Neuronal stem cell (in vitro differentiated cells): ENCODE data around the gene FAM210B.

Experiments used
- DNase-seq: peaks from one replicate; pipeline ENCODE4 v3.0.0-alpha.2; 2013; ENCODE audit warnings: low spot score
- H2AFZ ChIP-seq: one replicate; pipeline ENCODE4 v1.6.1; 2013; ENCODE audit warnings: mild to moderate bottlenecking, low read length, inconsistent platforms
- H2AK5ac ChIP-seq: 2 replicates; pipeline ENCODE4 v1.6.1; 2013; ENCODE audit warnings: low read depth, mild to moderate bottlenecking, inconsistent platforms, low read length, moderate library complexity, mixed read lengths
- H2BK120ac ChIP-seq: 2 replicates; pipeline ENCODE4 v1.6.1; 2013; ENCODE audit warnings: low read depth, mild to moderate bottlenecking, inconsistent platforms, low read length, moderate library complexity, mixed read lengths
- H2BK12ac ChIP-seq: one replicate; pipeline ENCODE4 v1.6.1; 2013; ENCODE audit warnings: low read length, inconsistent platforms
- H2BK15ac ChIP-seq: 2 replicates; pipeline ENCODE4 v1.6.1; 2013; ENCODE audit warnings: mild to moderate bottlenecking, low read length, inconsistent platforms, mixed read lengths
- H2BK5ac ChIP-seq: one replicate; pipeline ENCODE4 v1.6.1; 2013; ENCODE audit warnings: inconsistent platforms, mild to moderate bottlenecking, low read length, moderate library complexity
- H3K14ac ChIP-seq: one replicate; pipeline ENCODE4 v1.6.1; 2013; ENCODE audit warnings: low read length, inconsistent platforms
- H3K18ac ChIP-seq: 2 replicates; pipeline ENCODE4 v1.6.1; 2013; ENCODE audit warnings: low read length, inconsistent platforms
- H3K23ac ChIP-seq: 2 replicates; pipeline ENCODE4 v1.6.1; 2013; ENCODE audit warnings: low read depth, mild to moderate bottlenecking, mixed read lengths, low read length, inconsistent platforms; ENCODE audit not compliant: poor library complexity
- H3K27ac ChIP-seq: replicated peaks from 3 replicates; pipeline ENCODE4 v1.5.1; 2013; ENCODE audit warnings: low read length, inconsistent platforms
- H3K27me3 ChIP-seq, 3 experiments: 2 replicates each; pipeline ENCODE4 v1.6.1; 2013; ENCODE audit warnings: low read length in 3 of 3, mild to moderate bottlenecking in 2 of 3, inconsistent platforms in 1 of 3, low read depth in 1 of 3, mixed read lengths in 1 of 3, moderate library complexity in 1 of 3; ENCODE audit not compliant: control insufficient read depth in 3 of 3, insufficient read depth in 3 of 3
- H3K36me3 ChIP-seq, 2 donors: replicated peaks in 1 of 2; 2 replicates each; pipeline ENCODE4 v1.6.1; 2013; ENCODE audit warnings: low read length in 2 of 2; ENCODE audit not compliant: control insufficient read depth in 2 of 2, insufficient read depth in 2 of 2
- H3K4ac ChIP-seq: 2 replicates; pipeline ENCODE4 v1.6.1; 2013; ENCODE audit warnings: inconsistent platforms, mild to moderate bottlenecking, low read length, moderate library complexity
- H3K4me1 ChIP-seq, 2 donors: 1 replicate in 1 of 2; 2 replicates in 1 of 2; pipeline ENCODE4 v1.6.1; 2013; ENCODE audit warnings: low read length in 2 of 2, low read depth in 1 of 2; ENCODE audit not compliant: control insufficient read depth in 2 of 2, insufficient read depth in 1 of 2
- H3K4me2 ChIP-seq: one replicate; pipeline ENCODE4 v1.6.1; 2013; ENCODE audit warnings: mild to moderate bottlenecking, low read length, inconsistent platforms; ENCODE audit not compliant: insufficient read depth, poor library complexity, severe bottlenecking
- H3K4me3 ChIP-seq, 2 donors: 2 replicates each; pipeline ENCODE4 v1.5.1; 2013; ENCODE audit warnings: low read length in 2 of 2, mild to moderate bottlenecking in 2 of 2, inconsistent platforms in 1 of 2, moderate library complexity in 1 of 2
- H3K79me1 ChIP-seq: one replicate; pipeline ENCODE4 v1.6.1; 2013; ENCODE audit warnings: low read depth, mild to moderate bottlenecking, inconsistent platforms, low read length, moderate library complexity
- H3K9ac ChIP-seq: one replicate; pipeline ENCODE4 v1.6.1; 2013; ENCODE audit warnings: mild to moderate bottlenecking, low read depth, low read length, inconsistent platforms; ENCODE audit not compliant: poor library complexity
- H3K9me3 ChIP-seq, 2 donors: replicated peaks in 1 of 2; 2 replicates each; pipeline versions ENCODE3 to v1.6.1; 2013; ENCODE audit warnings: low read length in 2 of 2, mild to moderate bottlenecking in 2 of 2, inconsistent platforms in 1 of 2, low read depth in 1 of 2, mixed read lengths in 1 of 2, moderate library complexity in 1 of 2; ENCODE audit not compliant: control insufficient read depth in 2 of 2, insufficient read depth in 1 of 2
- H4K8ac ChIP-seq: one replicate; pipeline ENCODE4 v1.6.1; 2013; ENCODE audit warnings: low read depth, mild to moderate bottlenecking, inconsistent platforms, low read length, moderate library complexity
- H4K91ac ChIP-seq: one replicate; pipeline ENCODE4 v1.6.1; 2013; ENCODE audit warnings: low read length, low read depth, mild to moderate bottlenecking, inconsistent platforms; ENCODE audit not compliant: poor library complexity
- WGBS, 2 donors: extraction: QIAGEN DNeasy Blood & Tissue Kit; methylation state at CpG; one replicate each; pipeline ENCODE4 v1.1.7; 2013; ENCODE audit warnings: missing lambda C conversion rate in 2 of 2, mixed read lengths in 1 of 2; ENCODE audit not compliant: insufficient read length in 2 of 2, insufficient replicate concordance in 1 of 2; ENCODE audit errors: extremely low coverage in 2 of 2; 5-methylcytosine and 5-hydroxymethylcytosine counted together

The FAM210B gene

GRCh38 chr20:56323206-56323605, 35.6 kb upstream of the FAM210B start:
- H3K4me2 ChIP-seq, result no peak overlapping the region
- no peak overlapping the region for H2BK5ac ChIP-seq
- no peaks in the 10 kb centered on the region for H3K79me1 ChIP-seq
- no peak overlapping the region for H2BK120ac ChIP-seq
- H3K9me3 ChIP-seq, result peaks cover 0 to 7% of the 10 kb centered on the region in 2 donors
- no peak overlapping the region for H3K18ac ChIP-seq
- H2AK5ac ChIP-seq, result no peak overlapping the region
- whole genome bisulfite sequencing, 2 donors, result no CpG with 5 or more reads among the region's 2 CpGs
- H3K9ac ChIP-seq, result no peak overlapping the region
- H3K4ac ChIP-seq, result no peak overlapping the region
- peaks cover 0 to 16% (median 0%) of the 10 kb centered on the region in 3 experiments for H3K27me3 ChIP-seq
- H3K27ac ChIP-seq, result no peak overlapping the region
- no peak overlapping the region for H3K14ac ChIP-seq
- no peak overlapping the region for H4K8ac ChIP-seq
- no peak overlapping the region for H2AFZ ChIP-seq
- DNase-seq, result no peak
- no peak overlapping the region for H3K23ac ChIP-seq
- H4K91ac ChIP-seq, result no peak overlapping the region
- H2BK15ac ChIP-seq, result no peak overlapping the region
- H3K4me1 ChIP-seq, result no peaks in the 10 kb centered on the region
- no peaks in the 10 kb centered on the region for H3K36me3 ChIP-seq
- no peak overlapping the region for H3K4me3 ChIP-seq
- no peak overlapping the region for H2BK12ac ChIP-seq

DNA sequence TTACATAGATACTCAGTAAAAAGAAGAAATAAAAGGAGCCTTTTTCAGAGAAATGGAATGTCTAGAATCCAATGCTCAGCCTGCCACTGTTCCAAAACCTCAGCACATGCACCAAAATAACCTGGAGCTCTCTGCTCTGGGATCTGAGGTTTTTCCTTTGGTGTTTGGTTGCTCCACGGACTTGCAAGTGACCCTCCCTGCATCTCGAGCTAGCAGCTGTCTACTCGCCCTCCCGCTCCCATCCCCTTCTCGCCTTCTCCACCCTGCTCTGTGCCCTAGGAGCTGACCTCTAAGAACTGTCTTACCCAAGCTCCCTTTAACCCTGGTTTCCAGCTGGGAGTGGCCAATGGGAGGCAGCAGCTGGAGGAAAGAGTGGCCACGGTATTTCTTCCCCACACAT, 35.1 kb upstream of the FAM210B start:
- H3K14ac ChIP-seq, result no peak overlapping the region
- H4K8ac ChIP-seq, result no peak overlapping the region

DNA sequence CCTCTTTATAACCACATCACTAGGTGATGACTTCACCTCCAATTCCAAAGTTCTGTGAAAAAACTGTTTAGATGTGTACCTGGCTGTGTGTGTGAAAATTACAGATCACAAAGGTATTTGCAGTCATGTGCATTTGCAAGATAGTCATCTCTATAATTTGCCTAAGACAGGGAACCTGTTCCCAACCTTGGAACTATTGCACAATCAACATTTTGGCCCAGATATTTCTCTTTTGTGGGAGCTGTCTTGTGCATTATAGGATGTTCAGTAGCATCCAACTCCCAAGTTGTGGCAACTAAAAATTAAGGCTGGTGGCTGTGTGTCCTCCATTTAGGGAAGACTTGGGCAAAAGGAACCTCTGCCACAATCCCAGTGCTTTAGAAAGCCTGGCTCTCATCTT, 34.0 kb upstream of the FAM210B start:
- Histone ChIP-seq H2BK5ac (no peak overlapping the region), H3K23ac (no peak overlapping the region), H2AK5ac (no peak overlapping the region), H3K4me2 (no peak overlapping the region), H3K9me3 (peaks cover 0 to 7% of the 10 kb centered on the region in 2 donors), H3K27ac (no peak overlapping the region), H4K91ac (no peak overlapping the region), H2BK120ac (no peak overlapping the region), H3K4me3 (no peak overlapping the region), H2BK12ac (no peak overlapping the region), H2AFZ (no peak overlapping the region), H3K79me1 (no peaks in the 10 kb centered on the region), H2BK15ac (no peak overlapping the region), H3K4me1 (no peaks in the 10 kb centered on the region), H3K14ac (no peak overlapping the region), H3K18ac (no peak overlapping the region), H3K9ac (no peak overlapping the region), H3K4ac (no peak overlapping the region), H4K8ac (no peak overlapping the region), H3K27me3 (peaks cover 0 to 16% (median 0%) of the 10 kb centered on the region in 3 experiments), H3K36me3 (no peaks in the 10 kb centered on the region)
- DNase-seq, result no peak

More for the DNA sequence above, 35.1 kb upstream of the FAM210B start:
- Histone ChIP-seq H2BK12ac (no peak overlapping the region), H2BK5ac (no peak overlapping the region), H3K79me1 (no peaks in the 10 kb centered on the region), H2BK120ac (no peak overlapping the region), H3K4me1 (no peaks in the 10 kb centered on the region), H3K4me2 (no peak overlapping the region), H2AFZ (no peak overlapping the region), H3K9me3 (peaks cover 0 to 7% of the 10 kb centered on the region in 2 donors), H2BK15ac (no peak overlapping the region), H3K4ac (no peak overlapping the region), H3K36me3 (no peaks in the 10 kb centered on the region), H3K4me3 (no peak overlapping the region), H3K27me3 (peaks cover 0 to 16% (median 0%) of the 10 kb centered on the region in 3 experiments), H3K27ac (no peak overlapping the region), H3K9ac (no peak overlapping the region), H4K91ac (no peak overlapping the region), H2AK5ac (no peak overlapping the region), H3K23ac (no peak overlapping the region), H3K18ac (no peak overlapping the region)
- no CpG with 5 or more reads among the region's 6 CpGs for WGBS, 2 donors
- DNase-seq, result no peak

DNA sequence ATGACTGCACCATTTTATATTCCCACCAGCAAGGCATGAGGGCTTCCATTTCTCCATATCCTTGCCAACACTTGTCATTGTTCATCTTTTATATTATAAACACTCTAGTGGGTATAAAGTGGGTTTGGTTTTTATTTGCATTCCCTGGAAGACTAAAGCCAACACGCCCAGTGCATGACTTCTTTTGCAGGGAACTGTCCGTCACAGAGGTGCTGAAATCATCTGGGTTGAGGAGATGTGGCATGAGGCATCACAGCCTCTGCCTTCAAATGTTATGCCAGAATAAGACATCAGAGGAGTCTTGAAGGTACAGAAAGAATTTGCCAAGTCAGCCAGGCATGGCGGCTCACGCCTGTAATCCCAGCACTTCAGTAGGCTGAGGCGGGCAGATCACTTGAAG, 29.9 kb upstream of the FAM210B start:
- Histone ChIP-seq H3K27ac (no peak overlapping the region), H2AK5ac (no peak overlapping the region), H3K4me3 (no peak overlapping the region), H3K4ac (no peak overlapping the region), H3K27me3 (peaks cover 0 to 9% (median 0%) of the 10 kb centered on the region in 3 experiments), H3K4me1 (no peaks in the 10 kb centered on the region), H2BK12ac (no peak overlapping the region), H3K9ac (no peak overlapping the region), H2BK5ac (no peak overlapping the region), H3K9me3 (peaks cover 0 to 8% of the 10 kb centered on the region in 2 donors), H2BK15ac (no peak overlapping the region), H3K18ac (no peak overlapping the region), H4K91ac (no peak overlapping the region), H4K8ac (no peak overlapping the region), H3K4me2 (no peak overlapping the region), H3K14ac (no peak overlapping the region), H2AFZ (no peak overlapping the region), H3K36me3 (no peaks in the 10 kb centered on the region), H3K23ac (no peak overlapping the region), H2BK120ac (no peak overlapping the region), H3K79me1 (no peaks in the 10 kb centered on the region)
- DNase-seq, result no peak
- no CpG with 5 or more reads among the region's 5 CpGs for WGBS, 2 donors
